HEK293 (cell line): ENCODE results near the gene VSTM2L.
A peak's percentile ranks its signal among the peaks of the same experiment; 100 is the strongest.

Source experiments
- BCL11B ChIP-seq: fragments of 450-650 bp; formaldehyde crosslinking; IDR thresholded peaks from 2 replicates; pipeline ENCODE4 v1.5.1; 2016; ENCODE audit warnings: low read depth, missing biosample characterization, missing genetic modification characterization
- EGR2 ChIP-seq: fragments of 450-650 bp; formaldehyde crosslinking; IDR thresholded peaks from 2 replicates; pipeline ENCODE4 v1.5.1; 2016; ENCODE audit warnings: low read depth, missing biosample characterization, missing genetic modification characterization
- HOXA7 ChIP-seq: sonication (generic); formaldehyde crosslinking; IDR thresholded peaks from 2 replicates; pipeline ENCODE4 v1.8.1; 2022; ENCODE audit warnings: missing genetic modification reagents, borderline replicate concordance
- IKZF3 ChIP-seq: fragments of 450-650 bp; IDR thresholded peaks from 2 replicates; pipeline ENCODE4 v1.5.0; 2018; ENCODE audit warnings: missing biosample characterization, mild to moderate bottlenecking, missing genetic modification characterization, moderate library complexity
- KLF10 ChIP-seq: fragments of 450-650 bp; IDR thresholded peaks from 2 replicates; pipeline ENCODE4 v1.5.1; 2018; ENCODE audit warnings: missing biosample characterization, mild to moderate bottlenecking, missing genetic modification characterization
- MZF1 ChIP-seq: fragments of 450-650 bp; formaldehyde crosslinking; IDR thresholded peaks from 2 replicates; pipeline ENCODE4 v1.5.1; 2017; ENCODE audit warnings: missing biosample characterization, missing genetic modification characterization, borderline replicate concordance
- SCRT2 ChIP-seq: fragments of 450-650 bp; formaldehyde crosslinking; IDR thresholded peaks from 2 replicates; pipeline ENCODE4 v1.5.1; 2016; ENCODE audit warnings: missing biosample characterization, missing genetic modification characterization
- SP2 ChIP-seq: fragments of 450-650 bp; formaldehyde crosslinking; IDR thresholded peaks from 2 replicates; pipeline ENCODE4 v1.5.1; 2016; ENCODE audit warnings: missing biosample characterization, missing genetic modification characterization
- ZBTB21 ChIP-seq: fragments of 450-650 bp; formaldehyde crosslinking; IDR thresholded peaks from 2 replicates; pipeline ENCODE4 v1.5.1; 2017; ENCODE audit warnings: missing biosample characterization, missing genetic modification characterization
- ZNF121 ChIP-seq: fragments of 450-650 bp; formaldehyde crosslinking; IDR thresholded peaks from 2 replicates; pipeline ENCODE4 v1.5.1; 2016; ENCODE audit warnings: missing biosample characterization, missing genetic modification characterization
- ZNF169 ChIP-seq: fragments of 450-650 bp; formaldehyde crosslinking; IDR thresholded peaks from 2 replicates; pipeline ENCODE4 v1.5.1; 2016; ENCODE audit warnings: missing biosample characterization, missing genetic modification characterization
- ZNF24 ChIP-seq: fragments of 450-650 bp; formaldehyde crosslinking; IDR thresholded peaks from 2 replicates; pipeline ENCODE4 v1.5.1; 2016; ENCODE audit warnings: missing biosample characterization, missing genetic modification characterization
- ZNF302 ChIP-seq: fragments of 450-650 bp; formaldehyde crosslinking; IDR thresholded peaks from 2 replicates; pipeline ENCODE4 v1.5.1; 2016; ENCODE audit warnings: missing biosample characterization, missing genetic modification characterization, low read depth
- ZNF341 ChIP-seq: fragments of 450-650 bp; formaldehyde crosslinking; IDR thresholded peaks from 2 replicates; pipeline ENCODE4; 2016; ENCODE audit warnings: low read depth, missing biosample characterization, missing genetic modification characterization
- ZNF416 ChIP-seq: fragments of 450-650 bp; formaldehyde crosslinking; IDR thresholded peaks from 2 replicates; pipeline ENCODE4 v1.5.1; 2016; ENCODE audit warnings: missing biosample characterization, missing genetic modification characterization
- ZNF48 ChIP-seq: fragments of 450-650 bp; formaldehyde crosslinking; IDR thresholded peaks from 2 replicates; pipeline ENCODE4 v1.5.1; 2016; ENCODE audit warnings: missing biosample characterization, missing genetic modification characterization
- ZNF548 ChIP-seq: fragments of 450-650 bp; formaldehyde crosslinking; IDR thresholded peaks from 2 replicates; pipeline ENCODE4 v1.5.1; 2016; ENCODE audit warnings: missing biosample characterization, missing genetic modification characterization
- ZNF549 ChIP-seq: fragments of 450-650 bp; IDR thresholded peaks from 2 replicates; pipeline ENCODE4 v1.5.1; 2018; ENCODE audit warnings: missing biosample characterization, missing genetic modification characterization, mild to moderate bottlenecking, inconsistent platforms, moderate library complexity
- ZNF555 ChIP-seq: fragments of 450-650 bp; formaldehyde crosslinking; conservative IDR thresholded peaks from 2 replicates; pipeline ENCODE4 v1.5.1; 2017; ENCODE audit warnings: missing biosample characterization, mild to moderate bottlenecking, missing genetic modification characterization, inconsistent platforms
- ZNF600 ChIP-seq: fragments of 450-650 bp; formaldehyde crosslinking; IDR thresholded peaks from 2 replicates; pipeline ENCODE4 v1.5.1; 2016; ENCODE audit warnings: missing biosample characterization, missing genetic modification characterization
- ZNF677 ChIP-seq: fragments of 450-650 bp; IDR thresholded peaks from 2 replicates; pipeline ENCODE4 v1.5.0; 2018; ENCODE audit warnings: missing biosample characterization, mild to moderate bottlenecking, missing genetic modification characterization, moderate library complexity
- ZXDB ChIP-seq: fragments of 450-650 bp; formaldehyde crosslinking; IDR thresholded peaks from 2 replicates; pipeline ENCODE4 v1.5.1; 2016; ENCODE audit warnings: missing biosample characterization, missing genetic modification characterization
- TF ChIP-seq, protein P1 (sequence below): fragments of 450-650 bp; formaldehyde crosslinking; IDR thresholded peaks from 2 replicates; pipeline ENCODE4 v1.5.1; 2017; ENCODE audit warnings: missing biosample characterization, missing genetic modification characterization
- TF ChIP-seq, protein P2 (sequence below): fragments of 450-650 bp; formaldehyde crosslinking; IDR thresholded peaks from 2 replicates; pipeline ENCODE4 v1.5.1; 2016; ENCODE audit warnings: missing biosample characterization, missing genetic modification characterization, low read depth
- TF ChIP-seq, protein P3 (sequence below): fragments of 450-650 bp; formaldehyde crosslinking; IDR thresholded peaks from 2 replicates; pipeline ENCODE4 v1.5.1; 2016; ENCODE audit warnings: missing biosample characterization, missing genetic modification characterization, borderline replicate concordance
- TF ChIP-seq, protein P4 (sequence below): fragments of 450-650 bp; formaldehyde crosslinking; IDR thresholded peaks from 2 replicates; pipeline ENCODE4 v1.5.1; 2016; ENCODE audit warnings: missing biosample characterization, missing genetic modification characterization
- TF ChIP-seq, protein P5 (sequence below): fragments of 450-650 bp; formaldehyde crosslinking; optimal IDR thresholded peaks from 2 replicates; pipeline ENCODE3; 2016; ENCODE audit warnings: missing biosample characterization, mild to moderate bottlenecking, missing genetic modification characterization
- TF ChIP-seq, protein P6 (sequence below): fragments of 450-650 bp; formaldehyde crosslinking; IDR thresholded peaks from 2 replicates; pipeline ENCODE4 v1.5.1; 2016; ENCODE audit warnings: missing biosample characterization, missing genetic modification characterization

VSTM2L gene

DNA sequence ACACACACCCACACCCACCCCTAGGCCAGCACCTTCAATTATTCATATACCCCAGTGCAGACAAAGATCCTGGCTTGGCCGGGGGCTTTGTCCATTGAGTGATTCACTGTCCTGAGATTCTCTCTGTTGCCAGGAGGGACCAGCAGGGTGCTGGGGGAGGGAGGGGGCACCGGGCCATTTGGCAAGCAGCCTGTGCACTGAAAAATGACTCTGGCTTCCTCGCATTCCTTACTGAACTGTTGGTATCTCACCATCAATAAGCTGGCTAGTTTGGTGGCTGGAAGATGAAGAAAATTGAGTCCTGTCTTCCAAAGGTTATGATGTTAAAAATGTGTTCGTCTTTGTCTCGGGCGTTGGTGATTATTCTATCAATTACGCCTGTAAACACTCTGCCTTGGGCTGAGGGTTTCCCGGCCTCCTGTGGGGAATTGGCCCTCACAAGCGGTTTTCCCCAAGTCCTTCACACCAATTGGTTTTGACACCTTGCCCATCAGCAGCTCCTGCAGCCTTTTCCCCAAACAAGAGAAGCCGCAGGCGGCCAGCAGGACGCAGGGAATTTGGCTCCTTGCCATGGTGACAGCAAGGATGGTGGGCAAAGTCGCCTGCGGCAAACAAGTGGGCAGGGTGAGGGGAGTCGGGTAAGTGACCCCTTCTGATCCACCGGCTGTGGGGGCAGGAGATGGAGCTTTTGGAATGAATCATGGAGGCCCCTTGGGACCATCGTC is 4.9 kb downstream of the VSTM2L start (continued):
- TF ChIP-seq SCRT2 (no peak), ZNF341 (no peak), ZNF548 (tag by site-specific recombination) (no peak), ZNF121 (tag by site-specific recombination) (no peak), KLF10 (tag by site-specific recombination) (no peak), MZF1 (tag by site-specific recombination) (no peak), ZNF169 (tag by site-specific recombination) (no peak), ZNF600 (tag by site-specific recombination) (peak; percentile 89), SP2 (tag by site-specific recombination) (no peak), ZNF555 (no peak), HOXA7 (CRISPR knock-in tag) (no peak), BCL11B (tag by site-specific recombination) (no peak), ZXDB (no peak), ZNF677 (tag by site-specific recombination) (no peak), EGR2 (tag by site-specific recombination) (peak; percentile 69), ZBTB21 (tag by site-specific recombination) (no peak), ZNF416 (tag by site-specific recombination) (no peak), ZNF549 (tag by site-specific recombination) (no peak), ZNF48 (tag by site-specific recombination) (no peak), ZNF302 (no peak), ZNF24 (no peak), IKZF3 (no peak; the same call in 1 of the 2 replicates)
- TF ChIP-seq, protein P1, sequence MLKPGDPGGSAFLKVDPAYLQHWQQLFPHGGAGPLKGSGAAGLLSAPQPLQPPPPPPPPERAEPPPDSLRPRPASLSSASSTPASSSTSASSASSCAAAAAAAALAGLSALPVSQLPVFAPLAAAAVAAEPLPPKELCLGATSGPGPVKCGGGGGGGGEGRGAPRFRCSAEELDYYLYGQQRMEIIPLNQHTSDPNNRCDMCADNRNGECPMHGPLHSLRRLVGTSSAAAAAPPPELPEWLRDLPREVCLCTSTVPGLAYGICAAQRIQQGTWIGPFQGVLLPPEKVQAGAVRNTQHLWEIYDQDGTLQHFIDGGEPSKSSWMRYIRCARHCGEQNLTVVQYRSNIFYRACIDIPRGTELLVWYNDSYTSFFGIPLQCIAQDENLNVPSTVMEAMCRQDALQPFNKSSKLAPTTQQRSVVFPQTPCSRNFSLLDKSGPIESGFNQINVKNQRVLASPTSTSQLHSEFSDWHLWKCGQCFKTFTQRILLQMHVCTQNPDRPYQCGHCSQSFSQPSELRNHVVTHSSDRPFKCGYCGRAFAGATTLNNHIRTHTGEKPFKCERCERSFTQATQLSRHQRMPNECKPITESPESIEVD (tag by site-specific recombination), result peak; percentile 42; the same call in 1 of the 2 replicates
- TF ChIP-seq, protein P2, sequence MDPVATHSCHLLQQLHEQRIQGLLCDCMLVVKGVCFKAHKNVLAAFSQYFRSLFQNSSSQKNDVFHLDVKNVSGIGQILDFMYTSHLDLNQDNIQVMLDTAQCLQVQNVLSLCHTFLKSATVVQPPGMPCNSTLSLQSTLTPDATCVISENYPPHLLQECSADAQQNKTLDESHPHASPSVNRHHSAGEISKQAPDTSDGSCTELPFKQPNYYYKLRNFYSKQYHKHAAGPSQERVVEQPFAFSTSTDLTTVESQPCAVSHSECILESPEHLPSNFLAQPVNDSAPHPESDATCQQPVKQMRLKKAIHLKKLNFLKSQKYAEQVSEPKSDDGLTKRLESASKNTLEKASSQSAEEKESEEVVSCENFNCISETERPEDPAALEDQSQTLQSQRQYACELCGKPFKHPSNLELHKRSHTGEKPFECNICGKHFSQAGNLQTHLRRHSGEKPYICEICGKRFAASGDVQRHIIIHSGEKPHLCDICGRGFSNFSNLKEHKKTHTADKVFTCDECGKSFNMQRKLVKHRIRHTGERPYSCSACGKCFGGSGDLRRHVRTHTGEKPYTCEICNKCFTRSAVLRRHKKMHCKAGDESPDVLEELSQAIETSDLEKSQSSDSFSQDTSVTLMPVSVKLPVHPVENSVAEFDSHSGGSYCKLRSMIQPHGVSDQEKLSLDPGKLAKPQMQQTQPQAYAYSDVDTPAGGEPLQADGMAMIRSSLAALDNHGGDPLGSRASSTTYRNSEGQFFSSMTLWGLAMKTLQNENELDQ (tag by site-specific recombination), result no peak
- TF ChIP-seq, protein P3, sequence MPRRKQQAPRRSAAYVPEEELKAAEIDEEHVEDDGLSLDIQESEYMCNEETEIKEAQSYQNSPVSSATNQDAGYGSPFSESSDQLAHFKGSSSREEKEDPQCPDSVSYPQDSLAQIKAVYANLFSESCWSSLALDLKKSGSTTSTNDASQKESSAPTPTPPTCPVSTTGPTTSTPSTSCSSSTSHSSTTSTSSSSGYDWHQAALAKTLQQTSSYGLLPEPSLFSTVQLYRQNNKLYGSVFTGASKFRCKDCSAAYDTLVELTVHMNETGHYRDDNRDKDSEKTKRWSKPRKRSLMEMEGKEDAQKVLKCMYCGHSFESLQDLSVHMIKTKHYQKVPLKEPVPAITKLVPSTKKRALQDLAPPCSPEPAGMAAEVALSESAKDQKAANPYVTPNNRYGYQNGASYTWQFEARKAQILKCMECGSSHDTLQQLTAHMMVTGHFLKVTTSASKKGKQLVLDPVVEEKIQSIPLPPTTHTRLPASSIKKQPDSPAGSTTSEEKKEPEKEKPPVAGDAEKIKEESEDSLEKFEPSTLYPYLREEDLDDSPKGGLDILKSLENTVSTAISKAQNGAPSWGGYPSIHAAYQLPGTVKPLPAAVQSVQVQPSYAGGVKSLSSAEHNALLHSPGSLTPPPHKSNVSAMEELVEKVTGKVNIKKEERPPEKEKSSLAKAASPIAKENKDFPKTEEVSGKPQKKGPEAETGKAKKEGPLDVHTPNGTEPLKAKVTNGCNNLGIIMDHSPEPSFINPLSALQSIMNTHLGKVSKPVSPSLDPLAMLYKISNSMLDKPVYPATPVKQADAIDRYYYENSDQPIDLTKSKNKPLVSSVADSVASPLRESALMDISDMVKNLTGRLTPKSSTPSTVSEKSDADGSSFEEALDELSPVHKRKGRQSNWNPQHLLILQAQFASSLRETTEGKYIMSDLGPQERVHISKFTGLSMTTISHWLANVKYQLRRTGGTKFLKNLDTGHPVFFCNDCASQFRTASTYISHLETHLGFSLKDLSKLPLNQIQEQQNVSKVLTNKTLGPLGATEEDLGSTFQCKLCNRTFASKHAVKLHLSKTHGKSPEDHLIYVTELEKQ (tag by site-specific recombination), result no peak
- TF ChIP-seq, protein P4, sequence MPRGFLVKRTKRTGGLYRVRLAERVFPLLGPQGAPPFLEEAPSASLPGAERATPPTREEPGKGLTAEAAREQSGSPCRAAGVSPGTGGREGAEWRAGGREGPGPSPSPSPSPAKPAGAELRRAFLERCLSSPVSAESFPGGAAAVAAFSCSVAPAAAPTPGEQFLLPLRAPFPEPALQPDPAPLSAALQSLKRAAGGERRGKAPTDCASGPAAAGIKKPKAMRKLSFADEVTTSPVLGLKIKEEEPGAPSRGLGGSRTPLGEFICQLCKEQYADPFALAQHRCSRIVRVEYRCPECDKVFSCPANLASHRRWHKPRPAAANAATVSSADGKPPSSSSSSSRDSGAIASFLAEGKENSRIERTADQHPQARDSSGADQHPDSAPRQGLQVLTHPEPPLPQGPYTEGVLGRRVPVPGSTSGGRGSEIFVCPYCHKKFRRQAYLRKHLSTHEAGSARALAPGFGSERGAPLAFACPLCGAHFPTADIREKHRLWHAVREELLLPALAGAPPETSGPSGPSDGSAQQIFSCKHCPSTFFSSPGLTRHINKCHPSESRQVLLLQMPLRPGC (tag by site-specific recombination), result peak; percentile 61; the same call in 1 of the 2 replicates
- TF ChIP-seq, protein P5, sequence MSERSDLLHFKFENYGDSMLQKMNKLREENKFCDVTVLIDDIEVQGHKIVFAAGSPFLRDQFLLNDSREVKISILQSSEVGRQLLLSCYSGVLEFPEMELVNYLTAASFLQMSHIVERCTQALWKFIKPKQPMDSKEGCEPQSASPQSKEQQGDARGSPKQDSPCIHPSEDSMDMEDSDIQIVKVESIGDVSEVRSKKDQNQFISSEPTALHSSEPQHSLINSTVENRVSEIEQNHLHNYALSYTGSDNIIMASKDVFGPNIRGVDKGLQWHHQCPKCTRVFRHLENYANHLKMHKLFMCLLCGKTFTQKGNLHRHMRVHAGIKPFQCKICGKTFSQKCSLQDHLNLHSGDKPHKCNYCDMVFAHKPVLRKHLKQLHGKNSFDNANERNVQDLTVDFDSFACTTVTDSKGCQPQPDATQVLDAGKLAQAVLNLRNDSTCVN (tag by site-specific recombination), result no peak
- TF ChIP-seq, protein P6, sequence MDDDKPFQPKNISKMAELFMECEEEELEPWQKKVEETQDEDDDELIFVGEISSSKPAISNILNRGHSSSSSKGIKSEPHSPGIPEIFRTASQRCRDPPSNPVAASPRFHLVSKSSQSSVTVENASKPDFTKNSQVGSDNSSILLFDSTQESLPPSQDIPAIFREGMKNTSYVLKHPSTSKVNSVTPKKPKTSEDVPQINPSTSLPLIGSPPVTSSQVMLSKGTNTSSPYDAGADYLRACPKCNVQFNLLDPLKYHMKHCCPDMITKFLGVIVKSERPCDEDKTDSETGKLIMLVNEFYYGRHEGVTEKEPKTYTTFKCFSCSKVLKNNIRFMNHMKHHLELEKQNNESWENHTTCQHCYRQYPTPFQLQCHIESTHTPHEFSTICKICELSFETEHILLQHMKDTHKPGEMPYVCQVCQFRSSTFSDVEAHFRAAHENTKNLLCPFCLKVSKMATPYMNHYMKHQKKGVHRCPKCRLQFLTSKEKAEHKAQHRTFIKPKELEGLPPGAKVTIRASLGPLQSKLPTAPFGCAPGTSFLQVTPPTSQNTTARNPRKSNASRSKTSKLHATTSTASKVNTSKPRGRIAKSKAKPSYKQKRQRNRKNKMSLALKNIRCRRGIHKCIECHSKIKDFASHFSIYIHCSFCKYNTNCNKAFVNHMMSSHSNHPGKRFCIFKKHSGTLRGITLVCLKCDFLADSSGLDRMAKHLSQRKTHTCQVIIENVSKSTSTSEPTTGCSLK (tag by site-specific recombination), result no peak
